ENCODE measurements around the gene PIK3AP1. TPM values are rescaled to one million over a fixed set of nuclear protein-coding genes. Genes with fewer than 3 reads are reported as not detected.

The PIK3AP1 gene
- total RNA-seq, 1 experiment from 2014 or later = 4.3 TPM

GRCh38 chr10:96720422-96721206 is at the start of gene PIK3AP1 (continued):
- TF ChIP-seq ZMAT4 (CRISPR knock-in tag; IDR thresholded peaks at IDR 0.05) (no peak), SP1 (CRISPR knock-in tag; conservative IDR thresholded peaks at IDR 0.05) (peak; percentile 58; the same call in 1 of the 2 replicates), E2F4 (CRISPR knock-in tag; IDR thresholded peaks at IDR 0.05; ENCODE audit: borderline replicate concordance, low read depth) (no peak), CDX4 (CRISPR knock-in tag; IDR thresholded peaks at IDR 0.05; ENCODE audit: borderline replicate concordance) (no peak), CREB1 (CRISPR knock-in tag; IDR thresholded peaks at IDR 0.05) (no peak), ZBTB21 (CRISPR knock-in tag; IDR thresholded peaks at IDR 0.05; ENCODE audit: borderline replicate concordance) (no peak), ZNF532 (CRISPR knock-in tag; IDR thresholded peaks at IDR 0.05; ENCODE audit: borderline replicate concordance) (no peak), GABPB1 (CRISPR knock-in tag; IDR thresholded peaks at IDR 0.05) (no peak), FOXJ3 (CRISPR knock-in tag; IDR thresholded peaks at IDR 0.05; ENCODE audit: borderline replicate concordance) (no peak), E2F5 (CRISPR knock-in tag; IDR thresholded peaks at IDR 0.05) (no peak), MXD4 (CRISPR knock-in tag; IDR thresholded peaks at IDR 0.05; ENCODE audit: borderline replicate concordance) (no peak), GRHL2 (CRISPR knock-in tag; IDR thresholded peaks at IDR 0.05; ENCODE audit: insufficient replicate concordance, severe bottlenecking) (no peak), E2F1 (CRISPR knock-in tag; IDR thresholded peaks at IDR 0.05) (no peak), SMAD3 (CRISPR knock-in tag; IDR thresholded peaks at IDR 0.05; ENCODE audit: borderline replicate concordance) (no peak), TEAD1 (CRISPR knock-in tag; IDR thresholded peaks at IDR 0.05) (peak; percentile 51; the same call in 1 of the 2 replicates), NFATC4 (CRISPR knock-in tag; IDR thresholded peaks at IDR 0.05) (no peak), ETV6 (CRISPR knock-in tag; IDR thresholded peaks at IDR 0.05) (0 out of 2 replicates have a peak, but pooled peaks have one; percentile 49), ZNF232 (CRISPR knock-in tag; IDR thresholded peaks at IDR 0.05) (no peak), CBFB (CRISPR knock-in tag; IDR thresholded peaks at IDR 0.05; ENCODE audit: low read depth) (0 out of 2 replicates have a peak, but pooled peaks have one; percentile 15), ZNF138 (CRISPR knock-in tag; conservative IDR thresholded peaks at IDR 0.05) (0 out of 2 replicates have a peak, but pooled peaks have one; percentile 36), ZNF423 (CRISPR knock-in tag; IDR thresholded peaks at IDR 0.05) (0 out of 2 replicates have a peak, but pooled peaks have one; percentile 18), ELF4 (CRISPR knock-in tag; IDR thresholded peaks at IDR 0.05; ENCODE audit: low read depth) (no peak), MYBL2 (CRISPR knock-in tag; IDR thresholded peaks at IDR 0.05) (no peak; the same call in 1 of the 2 replicates), NR2C2 (CRISPR knock-in tag; IDR thresholded peaks at IDR 0.05) (no peak), NR1H2 (CRISPR knock-in tag; IDR thresholded peaks at IDR 0.05) (no peak), ZNF416 (CRISPR knock-in tag; IDR thresholded peaks at IDR 0.05) (no peak), CREM (CRISPR knock-in tag; IDR thresholded peaks at IDR 0.05) (no peak; the same call in 1 of the 2 replicates), STAT6 (CRISPR knock-in tag; conservative IDR thresholded peaks at IDR 0.05; ENCODE audit: low read depth) (no peak)
